Measurements from ENCODE around the gene ADGRB3. TPM values are rescaled to one million over a fixed set of nuclear protein-coding genes. Genes with fewer than 3 reads are reported as not detected.

The ADGRB3 gene
- total and polyA plus RNA-seq, 4 donors, result 0.21 to 2.3 (median 0.48) TPM

- H3K4me1 ChIP-seq (ENCODE audit: control insufficient read depth in 4 of 4, insufficient read depth in 4 of 4, low read length in 3 of 4), result no peaks in the 10 kb centered on the region
- no peak for DNase-seq (ENCODE audit: low spot score)
- H3K4me3 ChIP-seq (ENCODE audit: low read depth in 1 of 3, low read length in 3 of 3), result no peak overlapping the region
- no peak for TF ChIP-seq YY1 (IDR thresholded peaks at IDR 0.05)
- H3K36me3 ChIP-seq (ENCODE audit: control insufficient read depth in 4 of 4, insufficient read depth in 3 of 4, low read depth in 1 of 4, low read length in 3 of 4), result no peaks in the 10 kb centered on the region
- no peak overlapping the region for H3K27ac ChIP-seq (ENCODE audit: low read depth in 1 of 2, low read length in 2 of 2)
- H3K9ac ChIP-seq (ENCODE audit: low read depth in 1 of 2, low read length in 2 of 2), result no peak overlapping the region
- H3K9me3 ChIP-seq (ENCODE audit: control insufficient read depth in 4 of 4, low read length in 3 of 4), result no peaks in the 10 kb centered on the region
- H3K27me3 ChIP-seq (ENCODE audit: control insufficient read depth in 4 of 4, insufficient read depth in 4 of 4, low read length in 3 of 4), result no peaks in the 10 kb centered on the region
Observed at GRCh38 chr6:69179681-69180080, 544.6 kb downstream of the ADGRB3 start.

GRCh38 chr6:69180361-69181067 lies 545.4 kb downstream of the ADGRB3 start:
- no peak for DNase-seq (ENCODE audit: low spot score)
- WGBS, result 73% methylated on average over 7 of the region's 7 CpGs
- no peak for TF ChIP-seq ZBTB33 (IDR thresholded peaks at IDR 0.05)
- TF ChIP-seq REST (IDR thresholded peaks at IDR 0.05), result no peak
- TF ChIP-seq RXRA (IDR thresholded peaks at IDR 0.05), result no peak
- TF ChIP-seq FOXA1 (IDR thresholded peaks at IDR 0.05), result no peak
- no peak for TF ChIP-seq JUND (IDR thresholded peaks at IDR 0.05)
- TF ChIP-seq FOXA2 (IDR thresholded peaks at IDR 0.05), result no peak
- TF ChIP-seq ATF3 (IDR thresholded peaks at IDR 0.05), result no peak
- no peak for TF ChIP-seq CTCF (IDR thresholded peaks at IDR 0.05; ENCODE audit: low read depth, low read length, missing input control)
- TF ChIP-seq NR2F2 (IDR thresholded peaks at IDR 0.05), result no peak
- TF ChIP-seq SP1 (IDR thresholded peaks at IDR 0.05), result no peak
- Histone ChIP-seq H3K27me3 (ENCODE audit: control insufficient read depth in 4 of 4, insufficient read depth in 4 of 4, low read length in 3 of 4) (no peaks in the 10 kb centered on the region), H3K9ac (ENCODE audit: low read depth in 1 of 2, low read length in 2 of 2) (no peak overlapping the region), H3K36me3 (ENCODE audit: control insufficient read depth in 4 of 4, insufficient read depth in 3 of 4, low read depth in 1 of 4, low read length in 3 of 4) (no peaks in the 10 kb centered on the region), H3K4me1 (ENCODE audit: control insufficient read depth in 4 of 4, insufficient read depth in 4 of 4, low read length in 3 of 4) (no peaks in the 10 kb centered on the region), H3K4me3 (ENCODE audit: low read depth in 1 of 3, low read length in 3 of 3) (no peak overlapping the region), H3K27ac (ENCODE audit: low read depth in 1 of 2, low read length in 2 of 2) (no peak overlapping the region), H3K9me3 (ENCODE audit: control insufficient read depth in 4 of 4, low read length in 3 of 4) (no peaks in the 10 kb centered on the region)
